ENCODE data around the gene SPINK4.

The SPINK4 gene, protein sequence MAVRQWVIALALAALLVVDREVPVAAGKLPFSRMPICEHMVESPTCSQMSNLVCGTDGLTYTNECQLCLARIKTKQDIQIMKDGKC

GRCh38 chr9:33239921-33240320 lies at the start of gene SPINK4:
Gene SPINK4 (plus strand): TSS chr9:33240167. CDS start chr9:33240209, 42 bp downstream.
- DNase-seq (ENCODE audit: low read depth) = no peak

DNA sequence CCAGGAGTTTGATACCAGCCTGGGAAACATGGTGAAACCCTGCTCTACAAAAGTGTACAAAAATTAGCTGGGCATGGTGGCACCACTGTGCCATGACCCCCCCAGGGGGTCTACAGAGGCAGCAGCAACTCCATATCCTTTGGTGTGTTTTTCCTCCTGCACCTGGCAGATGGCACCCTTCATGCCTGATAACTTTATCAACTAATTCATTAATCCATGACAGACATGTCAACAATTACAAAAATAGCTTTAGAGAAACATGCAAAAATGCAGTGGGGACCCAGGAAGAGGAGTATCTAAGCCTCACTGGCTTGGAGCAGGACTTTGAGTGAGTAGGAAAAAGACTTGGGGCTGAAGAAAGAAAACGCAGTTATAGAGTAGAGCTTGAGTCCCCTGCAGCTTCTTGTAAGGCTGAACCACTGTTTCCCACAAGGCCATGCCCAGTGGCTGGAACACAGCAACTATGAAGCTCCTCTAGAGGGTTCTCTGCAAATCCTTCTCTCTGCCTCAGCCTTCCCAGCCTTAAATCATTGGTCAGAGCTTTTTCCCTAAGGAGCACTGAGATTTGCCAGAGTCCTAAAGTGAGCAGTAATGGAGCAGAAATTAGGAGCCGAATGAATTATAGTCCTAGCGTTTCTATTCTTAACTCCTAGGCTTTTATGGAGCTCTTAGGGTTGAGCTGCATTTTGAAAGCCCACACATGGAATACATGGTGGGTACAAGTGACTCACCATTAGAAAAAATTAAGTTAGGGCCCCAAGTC lies 47.3 kb upstream of the SPINK4 start:
- DNase-seq (ENCODE audit: low read depth) = no peak

DNA sequence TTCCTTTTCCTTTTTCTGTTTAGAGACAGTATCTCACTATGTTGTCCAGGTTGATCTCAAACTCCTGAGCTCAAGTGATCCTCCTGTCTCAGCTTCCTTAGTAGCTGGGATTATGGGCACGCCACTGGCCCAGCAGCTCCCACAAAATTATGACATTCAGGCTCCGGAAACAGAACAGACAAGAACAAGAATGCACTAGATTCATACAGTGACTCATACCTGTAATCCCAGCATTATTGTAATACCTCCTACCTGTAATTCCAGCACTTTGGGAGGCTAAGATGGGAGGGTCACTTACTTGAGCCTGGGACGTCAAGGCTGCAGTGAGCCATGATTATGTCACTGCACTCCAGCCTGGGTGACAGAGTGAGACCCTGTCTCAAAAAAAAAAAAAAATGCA lies 46.1 kb upstream of the SPINK4 start:
- DNase-seq (ENCODE audit: low read depth) = no peak

DNA sequence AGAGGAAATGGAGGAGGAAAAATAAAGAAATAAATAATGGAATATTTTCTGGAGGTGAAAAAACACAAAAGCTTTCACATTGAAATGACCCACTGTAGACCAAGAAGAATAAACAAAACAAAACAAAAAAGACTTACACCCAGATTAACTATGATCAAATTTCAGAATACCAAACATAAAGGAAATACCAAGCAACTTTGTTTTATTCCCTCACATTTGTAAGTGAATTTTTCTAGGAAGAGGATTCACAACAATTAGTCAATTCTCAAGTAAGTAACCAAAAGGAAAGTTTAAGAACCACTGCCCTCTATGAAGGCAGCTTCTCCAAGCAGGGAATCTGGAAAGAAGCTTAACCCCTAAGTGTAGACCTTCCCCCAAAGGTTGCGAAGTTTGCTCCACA lies 43.2 kb upstream of the SPINK4 start:
- DNase-seq (ENCODE audit: low read depth) = no peak

DNA sequence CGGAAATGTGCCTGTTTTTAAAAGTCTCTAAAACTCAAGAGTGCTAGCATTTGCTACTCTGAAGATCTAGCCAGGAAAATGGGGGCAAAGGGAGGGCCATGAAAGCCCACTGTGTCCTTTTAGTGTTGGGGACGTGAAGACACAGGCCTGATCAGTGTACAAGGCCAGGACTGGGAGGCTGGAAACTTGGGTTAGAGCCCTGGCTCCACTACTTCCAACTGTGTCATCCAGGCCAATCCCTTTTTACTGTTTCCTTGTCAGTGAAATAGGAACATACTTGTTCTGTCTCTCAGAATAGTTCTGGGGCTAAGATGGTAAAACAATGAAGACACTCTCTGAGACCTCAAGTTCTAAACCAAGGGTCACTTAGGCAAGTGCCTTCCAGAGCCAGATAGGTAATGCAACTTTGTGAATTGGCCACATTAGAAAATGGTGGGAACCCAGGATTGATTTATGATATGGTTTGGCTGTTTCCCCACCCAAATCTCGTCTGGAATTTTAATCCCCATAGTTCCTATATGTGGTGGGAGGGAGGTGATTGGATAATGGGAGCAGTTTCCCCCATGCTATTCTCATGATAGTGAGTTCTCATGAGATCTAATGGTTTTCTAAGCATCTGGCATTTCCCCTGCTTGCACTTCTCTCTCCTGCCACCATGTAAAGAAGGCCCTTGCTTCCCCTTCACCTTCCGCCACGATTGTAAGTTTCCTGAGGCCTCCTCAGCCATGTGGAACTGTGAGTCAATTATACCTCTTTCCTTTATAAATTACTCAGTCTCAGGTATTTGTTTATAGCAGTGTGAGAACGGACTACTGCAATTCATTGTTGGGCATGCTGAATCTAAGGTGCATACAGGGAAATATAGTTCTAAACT lies 42.5 kb upstream of the SPINK4 start:
- no peak for DNase-seq (ENCODE audit: low read depth)

GRCh38 chr9:33198165-33198564 lies 41.8 kb upstream of the SPINK4 start:
- no peak for DNase-seq (ENCODE audit: low read depth)

GRCh38 chr9:33202018-33202417 lies 37.9 kb upstream of the SPINK4 start:
- DNase-seq (ENCODE audit: low read depth) = no peak

- DNase-seq (ENCODE audit: low read depth) = no peak
Observed at GRCh38 chr9:33202552-33203201, 37.3 kb upstream of the SPINK4 start.

GRCh38 chr9:33209394-33209793 lies 30.6 kb upstream of the SPINK4 start:
- no peak for DNase-seq (ENCODE audit: low read depth)

DNA sequence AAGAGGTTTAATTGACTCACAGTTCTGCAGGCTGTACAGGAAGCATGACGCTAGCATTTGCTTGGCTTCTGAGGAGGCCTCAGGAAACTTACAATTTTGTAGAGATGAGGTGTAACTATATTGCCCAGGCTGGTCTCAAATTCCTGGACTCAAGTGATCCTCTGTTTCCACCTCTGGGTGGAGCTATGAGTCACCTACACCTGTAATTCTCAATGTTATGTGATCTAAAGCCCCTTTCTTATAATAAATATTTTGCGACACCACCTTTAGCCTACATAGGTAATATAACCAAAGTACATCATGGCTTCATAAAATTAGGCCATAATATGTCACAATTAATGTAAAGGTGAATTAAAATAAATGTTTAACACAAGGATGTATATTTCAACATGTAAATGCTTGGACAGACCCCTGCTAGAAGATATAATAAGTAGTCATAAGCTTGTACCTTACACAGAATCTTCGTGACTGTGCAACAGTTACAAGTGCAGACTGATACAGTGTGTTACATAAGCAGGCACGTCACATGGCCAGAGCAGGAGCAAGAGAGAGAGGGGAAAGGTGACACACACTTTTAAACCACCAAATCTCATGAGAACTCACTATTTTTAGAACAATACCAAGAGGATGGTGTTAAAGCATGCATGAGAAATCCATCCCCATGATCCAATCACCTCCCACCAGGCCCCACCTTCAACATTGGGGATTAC lies 29.8 kb upstream of the SPINK4 start:
- no peak for DNase-seq (ENCODE audit: low read depth)

GRCh38 chr9:33211695-33212393 lies 28.1 kb upstream of the SPINK4 start:
- DNase-seq (ENCODE audit: low read depth) = no peak

- no peak for DNase-seq (ENCODE audit: low read depth)
Observed at GRCh38 chr9:33220681-33221567, 19.0 kb upstream of the SPINK4 start.

DNA sequence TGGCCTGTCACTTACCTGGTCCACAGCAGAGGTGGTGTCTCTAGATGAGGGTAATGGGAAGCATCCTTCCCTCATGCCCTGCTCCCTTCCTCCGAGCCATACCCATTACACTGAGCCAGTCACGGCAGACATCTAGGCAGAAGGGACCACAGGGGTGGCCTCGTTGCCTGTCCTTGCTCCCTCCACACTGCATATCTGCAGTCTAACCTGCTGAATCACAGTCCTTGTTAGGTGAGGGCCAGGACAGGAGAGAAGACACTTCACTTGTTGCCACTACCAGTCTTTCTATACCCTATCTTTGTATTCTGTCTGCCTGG lies 18.4 kb upstream of the SPINK4 start:
- DNase-seq (ENCODE audit: low read depth) = no peak

DNA sequence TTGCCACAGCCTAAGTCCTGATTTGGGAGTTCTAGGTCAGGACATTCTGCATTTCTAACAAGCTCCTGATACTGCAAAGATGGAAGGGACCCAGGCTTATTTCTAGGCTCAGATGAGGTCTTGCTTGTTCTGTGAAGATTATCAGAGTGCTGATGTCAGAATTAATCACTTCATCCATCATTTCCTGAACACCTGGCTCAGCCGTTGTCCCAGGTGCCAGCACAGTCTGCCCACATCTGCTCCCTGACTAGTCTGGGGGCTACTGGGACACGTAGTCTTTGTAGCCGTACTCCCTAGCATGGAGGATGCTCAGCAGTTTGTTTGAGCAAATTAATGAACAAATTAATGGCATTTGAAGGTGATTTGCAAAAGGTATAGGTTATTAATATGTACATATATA lies 17.9 kb upstream of the SPINK4 start:
- DNase-seq (ENCODE audit: low read depth) = no peak

GRCh38 chr9:33223696-33224095 lies 16.3 kb upstream of the SPINK4 start:
- DNase-seq (ENCODE audit: low read depth) = no peak

DNA sequence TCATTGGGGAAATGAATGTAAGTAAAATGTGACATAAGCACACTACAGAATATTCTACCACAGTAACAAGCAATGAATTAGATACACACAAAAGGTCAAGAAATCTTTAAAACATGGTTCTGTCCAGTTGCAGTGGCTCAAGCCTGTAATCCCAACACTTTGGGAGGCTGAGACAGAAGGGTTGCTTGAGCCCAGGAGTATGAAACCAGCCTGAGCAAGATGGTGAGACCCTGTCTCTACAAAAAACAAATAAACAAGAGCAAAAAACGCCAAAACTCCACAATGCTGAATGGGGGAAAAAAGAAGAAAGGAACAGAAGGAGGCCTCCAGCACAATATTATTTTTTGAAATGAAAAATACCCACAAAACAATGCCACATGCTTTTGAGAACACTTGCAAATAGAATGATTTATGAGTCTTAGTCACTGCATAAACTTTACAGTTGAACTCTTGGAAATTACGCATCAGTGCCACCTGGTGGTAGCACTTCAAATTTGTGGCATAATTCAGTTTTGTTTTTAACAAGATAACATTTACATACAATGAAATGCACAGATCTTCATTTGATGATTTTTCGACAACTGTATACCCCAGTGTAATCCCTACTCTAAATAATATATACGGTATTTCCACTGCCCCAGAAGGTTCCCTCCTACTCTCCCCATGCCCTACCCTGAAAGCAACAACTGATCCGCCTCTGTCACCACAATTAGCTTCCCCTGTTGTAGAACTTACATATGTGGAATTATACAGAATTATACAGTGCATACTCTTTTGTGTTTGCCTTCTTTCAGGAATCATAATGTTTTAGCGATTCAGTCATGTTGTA lies 14.4 kb upstream of the SPINK4 start:
- DNase-seq (ENCODE audit: low read depth) = peak; percentile 45

DNA sequence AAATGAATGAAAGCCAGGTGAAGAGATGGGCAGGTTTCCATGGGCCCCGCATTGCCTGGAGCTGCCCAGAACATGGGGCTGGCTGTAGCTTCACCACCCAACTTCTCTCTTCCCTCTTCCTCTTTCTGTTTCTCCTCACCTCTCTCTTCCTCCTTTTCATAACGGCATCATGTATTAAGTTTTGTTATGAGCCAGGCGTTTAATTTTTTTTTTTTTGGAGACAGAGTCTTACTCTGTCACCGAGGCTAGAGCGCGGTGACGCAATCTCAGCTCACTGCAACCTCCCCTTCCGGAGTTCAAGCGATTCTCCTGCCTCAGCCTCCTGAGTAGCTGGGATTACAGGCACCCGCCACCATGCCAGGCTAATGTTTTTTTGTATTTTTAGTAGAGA lies 13.0 kb upstream of the SPINK4 start:
- DNase-seq (ENCODE audit: low read depth) = no peak

DNA sequence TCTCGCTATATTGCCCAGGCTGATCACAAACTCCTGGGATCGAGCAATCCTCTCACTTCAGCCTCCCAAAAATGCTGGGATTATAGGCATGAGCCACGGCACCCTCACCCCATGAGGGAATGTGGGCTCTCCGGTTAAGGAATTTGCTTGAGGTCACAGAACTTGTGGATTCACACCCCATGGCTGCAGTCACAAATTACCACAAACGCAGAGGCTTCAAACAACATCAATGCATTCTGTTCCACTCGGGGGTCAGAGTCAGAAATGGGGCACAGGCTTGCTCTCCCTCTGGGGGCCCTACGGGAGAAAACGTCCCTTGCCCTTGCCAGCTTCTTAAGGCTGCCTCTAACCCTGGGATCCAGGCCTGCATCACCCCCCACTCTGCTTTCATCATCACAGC lies 12.2 kb upstream of the SPINK4 start:
- no peak for DNase-seq (ENCODE audit: low read depth)

DNA sequence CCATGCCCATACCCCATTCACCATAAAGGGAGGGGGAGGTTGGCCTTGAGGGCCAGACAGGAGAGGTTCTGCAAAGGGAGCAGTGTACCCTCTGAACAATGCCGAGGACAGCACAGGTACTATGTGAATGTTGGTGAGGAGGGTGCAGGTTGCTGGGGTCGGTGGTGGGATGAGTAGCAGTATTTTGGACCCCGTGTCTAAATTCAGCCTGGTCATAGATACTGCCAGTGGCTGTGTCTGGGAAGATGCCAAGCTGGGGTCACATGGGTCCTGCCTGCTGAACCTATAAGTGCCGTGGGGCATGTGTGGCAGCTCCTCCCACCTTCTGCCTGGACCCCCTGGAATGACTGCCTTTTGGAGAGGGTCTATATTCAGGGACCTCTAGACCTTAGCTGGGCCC lies 11.4 kb upstream of the SPINK4 start:
- DNase-seq (ENCODE audit: low read depth) = no peak
